Heart left ventricle (tissue), 16 donors: ENCODE measurements around the gene TCF7L2. TPM values are rescaled to one million over a fixed set of nuclear protein-coding genes. Genes with fewer than 3 reads are reported as not detected.

ENCODE experiments used
- ATAC-seq, 4 donors: fragments of 200-7000 bp; cut with Tn5 transposase; one replicate each; pipeline ENCODE4 v1.9.1; 2020 to 2022; ENCODE audit warnings: moderate library complexity in 4 of 4, mild to moderate bottlenecking in 3 of 4, moderate number of reproducible peaks in 1 of 4
- DNase-seq, 5 donors: peaks; one replicate each; pipeline ENCODE4 v3.0.0-alpha.2; 2020
- H3K27ac ChIP-seq, 12 donors: fragments of 200-600 bp; sonication (generic) in 4 of 12; one replicate each; pipeline versions ENCODE4 v1.5.0 to v1.8.0; 2016 to 2022; ENCODE audit warnings: mild to moderate bottlenecking in 2 of 12
- H3K27me3 ChIP-seq, 9 donors: fragments of 200-600 bp; sonication (generic) in 2 of 9; one replicate each; pipeline versions ENCODE4 v1.5.1 to v1.8.0; 2016 to 2022; ENCODE audit warnings: mild to moderate bottlenecking in 3 of 9
- H3K36me3 ChIP-seq, 9 donors: fragments of 200-600 bp; sonication (generic) in 2 of 9; one replicate each; pipeline versions ENCODE4 v1.5.0 to v1.8.0; 2018 to 2022; ENCODE audit warnings: mild to moderate bottlenecking in 2 of 9
- H3K4me1 ChIP-seq, 12 donors: fragments of 200-600 bp; sonication (generic) in 4 of 12; one replicate each; pipeline versions ENCODE4 v1.5.0 to v1.8.0; 2016 to 2022; ENCODE audit warnings: mild to moderate bottlenecking in 3 of 12
- H3K4me3 ChIP-seq, 12 donors: fragments of 200-600 bp; sonication (generic) in 4 of 12; one replicate each; pipeline versions ENCODE4 v1.5.0 to v1.8.0; 2017 to 2022; ENCODE audit warnings: mild to moderate bottlenecking in 9 of 12, moderate library complexity in 4 of 12
- H3K9me3 ChIP-seq, 12 donors: fragments of 200-600 bp; sonication (generic) in 4 of 12; one replicate each; pipeline versions ENCODE4 v1.5.0 to v1.8.0; 2016 to 2022; ENCODE audit warnings: mild to moderate bottlenecking in 1 of 12
- CTCF ChIP-seq, 12 donors: fragments of 200-600 bp; sonication (generic) in 4 of 12; IDR thresholded peaks; one replicate each; pipeline versions ENCODE4 v1.5.0 to v1.8.0; 2018 to 2022; ENCODE audit warnings: antibody characterized with exemption in 12 of 12, mild to moderate bottlenecking in 5 of 12
- POLR2A ChIP-seq, 2 donors: fragments of 450-650 bp; IDR thresholded peaks; one replicate each; pipeline ENCODE4 v1.6.1; 2017; ENCODE audit warnings: antibody characterized with exemption in 2 of 2, mild to moderate bottlenecking in 2 of 2, moderate library complexity in 2 of 2
- WGBS, 4 donors: extraction: QIAGEN DNeasy Blood & Tissue Kit in 2 of 4; methylation state at CpG; one replicate each; pipeline versions ENCODE4 v1.1.5 to v1.1.7; 2013 to 2018; 5-methylcytosine and 5-hydroxymethylcytosine counted together
- intact Hi-C, 10 donors: fragments of 100-400 bp; cut with DNase I; formaldehyde crosslinking; loops; one replicate each; pipeline versions ENCODE4 v1.11.1 to v1.14.2; 2022
- polyA plus RNA-seq, 2 donors: library from polyadenylated mRNA; stranded (reverse); fragments of 200-250 nt; gene quantifications; one replicate each; pipeline ENCODE4 v1.2.3, GENCODE V29; 2013
- total RNA-seq, 9 donors: library from RNA; depleted of rRNA in 2 of 9; stranded (reverse); fragments of >200 nt in 2 of 9; fragmentation: NEBNext Ultra II Directional in 3 of 9; extraction: Animal tissue kit (Norgen Biotek cat#: 25700) in 3 of 9; gene quantifications; one replicate each; pipeline versions ENCODE4 v1.1.0 to v1.2.4, GENCODE V29; 2016 to 2023
- donor health status: ischemic (EF 13 %, LVEDD 7.1; RV severe dilation, severe dysfunction).
- donor health status: healthy with polysubstance abuse.
- donor health status: DM: no; HTN: yes; CAD: no.
- donor health status: DM: no; HTN: no; CAD: no.
- donor health status: ischemic (EF 25% LVEDD 6.9; RV normal size, moderate dysfunction).
- donor health status: ischemic (EF 25% LVEDD 5.7; RV mildly dilated, moderate dysfunction).
- donor health status: healthy.
- donor health status: DM: yes; HTN: yes; CAD: no.
- donor health status: ischemic (EF 35%, LVEDD 5.7; RV mildly dilated, moderate dysfunction).
- donor health status: nonischemic (EF 11% LVEDD 7.7; RV severe dilation, severe dysfunction).
- donor health status: DM: yes; HTN: yes; CAD: no.
- donor health status: PGD.
- donor health status: ischemic (EF 29% LVEDD 5.4; RV normal size, mild dysfunction).
- donor health status: nonischemic (EF 23%, LVEDD 6.1; RV moderate dilation, normal function).

TCF7L2 gene
- total and polyA plus RNA-seq, 11 donors = 4.3 to 17.5 (median 8.4) TPM

GRCh38 chr10:113047963-113048781 lies 98.1 kb downstream of the TCF7L2 start:
- no peaks in the 10 kb centered on the region for H3K27me3 ChIP-seq
- H3K4me3 ChIP-seq = no peak overlapping the region
- no peaks in the 10 kb centered on the region for H3K9me3 ChIP-seq
- peaks cover 3 to 67% (median 26%) of the 10 kb centered on the region in 12 donors for H3K4me1 ChIP-seq
- H3K36me3 ChIP-seq = no peaks in the 10 kb centered on the region
- intact Hi-C loops = no loop called here
- DNase-seq (no peak), ATAC-seq (peak in 1 of 4 donors; percentile 5)
- H3K27ac ChIP-seq = peak overlapping the region in 4 of 12 donors; percentile 14 to 55 (median 33)
- WGBS, 4 donors = 90 to 95% (median 93%) methylated on average over 13 of the region's 13 CpGs
- TF ChIP-seq POLR2A (IDR thresholded peaks at IDR 0.05) = no peak
- TF ChIP-seq CTCF (IDR thresholded peaks at IDR 0.05) = no peak

- intact Hi-C loops = loop anchor here in 3 of 10 donors (10.0 kb wide), 1 partner anchor 95 kb away; the partner anchor contains the start of gene TCF7L2 (in 3 of the 3)
- no peak for DNase-seq
- no peaks in the 10 kb centered on the region for H3K9me3 ChIP-seq
- H3K27ac ChIP-seq = no peak overlapping the region
- H3K4me3 ChIP-seq = no peak overlapping the region
- H3K27me3 ChIP-seq = no peaks in the 10 kb centered on the region
- H3K4me1 ChIP-seq = peaks cover 3 to 70% (median 34%) of the 10 kb centered on the region in 12 donors
- 86 to 96% (median 93%) methylated on average over 5 of the region's 5 CpGs for WGBS, 4 donors
- TF ChIP-seq POLR2A (IDR thresholded peaks at IDR 0.05) = no peak
- TF ChIP-seq CTCF (IDR thresholded peaks at IDR 0.05) = no peak
- H3K36me3 ChIP-seq = no peaks in the 10 kb centered on the region
- ATAC-seq = no peak
Observed at GRCh38 chr10:113049881-113050280, 99.8 kb downstream of the TCF7L2 start.

- Histone ChIP-seq H3K4me1 (peaks cover 2 to 78% (median 37%) of the 10 kb centered on the region in 12 donors), H3K27ac (peak overlapping the region in 2 of 12 donors; percentile 40 to 54), H3K4me3 (no peak overlapping the region), H3K36me3 (no peaks in the 10 kb centered on the region), H3K27me3 (no peaks in the 10 kb centered on the region), H3K9me3 (no peaks in the 10 kb centered on the region)
- 85 to 87% (median 86%) methylated on average over 10 of the region's 10 CpGs for WGBS, 4 donors
- TF ChIP-seq POLR2A (IDR thresholded peaks at IDR 0.05) (no peak), CTCF (IDR thresholded peaks at IDR 0.05) (peak in 9 of 12 donors; percentile 7 to 48 (median 21))
- ATAC-seq = peak in 2 of 4 donors; percentile 30 to 39
- intact Hi-C loops = loop anchor here in 3 of 10 donors (10.0 kb wide), 1 partner anchor 97 kb away; the partner anchor contains the start of gene TCF7L2 (in 3 of the 3)
- DNase-seq = no peak
Observed at GRCh38 chr10:113052076-113052830, 102.2 kb downstream of the TCF7L2 start.
